GM18507 (cell line): Measurements from ENCODE around the gene PASK.

ENCODE experiments used
- DNase-seq: peaks from one replicate; pipeline ENCODE4 v3.0.0; 2011; ENCODE audit warnings: low read depth; ENCODE audit not compliant: insufficient read length; ENCODE audit errors: extremely low spot score
- FAIRE-seq: peaks from 2 replicates; lab custom pipeline; 2011; peaks lifted over from hg19 to GRCh38; lab: Jason Lieb, UNC

Gene PASK

GRCh38 chr2:241132538-241133435 lies 16.5 kb downstream of the PASK start:
- no peak for DNase-seq
- FAIRE-seq = peak; percentile 33

GRCh38 chr2:241131531-241131930 lies 17.7 kb downstream of the PASK start:
- FAIRE-seq (no peak), DNase-seq (no peak)

- no peak for DNase-seq
- no peak for FAIRE-seq
These were observed 19.0 kb downstream of the PASK start for GRCh38 chr2:241130316-241130715.

- DNase-seq (no peak), FAIRE-seq (peak; percentile 62)
These were observed 20.0 kb downstream of the PASK start for GRCh38 chr2:241129086-241129871.

GRCh38 chr2:241128266-241128665 lies 21.0 kb downstream of the PASK start:
- DNase-seq = no peak
- no peak for FAIRE-seq

- FAIRE-seq (no peak), DNase-seq (no peak)
These were observed 22.5 kb downstream of the PASK start for GRCh38 chr2:241126771-241127202.

- no peak for FAIRE-seq
- DNase-seq = no peak
These were observed 23.1 kb downstream of the PASK start for GRCh38 chr2:241126201-241126611.

- DNase-seq (no peak), FAIRE-seq (peak; percentile 33)
These were observed 23.6 kb downstream of the PASK start for GRCh38 chr2:241125626-241126025.

GRCh38 chr2:241123816-241124536 lies 25.3 kb downstream of the PASK start:
- FAIRE-seq (no peak), DNase-seq (no peak)

GRCh38 chr2:241122376-241123002 lies 26.8 kb downstream of the PASK start:
- DNase-seq = no peak
- FAIRE-seq = no peak

- no peak for DNase-seq
- FAIRE-seq = no peak
These were observed 28.3 kb downstream of the PASK start for GRCh38 chr2:241121008-241121407.

- FAIRE-seq = peak; percentile 54
These were observed 28.8 kb downstream of the PASK start for GRCh38 chr2:241120440-241120839.

GRCh38 chr2:241118737-241119505 lies 30.4 kb downstream of the PASK start:
- no peak for DNase-seq
- FAIRE-seq = no peak

More at GRCh38 chr2:241120440-241120839, 28.8 kb downstream of the PASK start:
- DNase-seq = no peak

- no peak for DNase-seq
- no peak for FAIRE-seq
These were observed 32.4 kb downstream of the PASK start for GRCh38 chr2:241116606-241117560.

GRCh38 chr2:241115361-241115760 lies 33.9 kb downstream of the PASK start:
- DNase-seq (no peak), FAIRE-seq (no peak)

- DNase-seq = no peak
- no peak for FAIRE-seq
These were observed 34.4 kb downstream of the PASK start for GRCh38 chr2:241114836-241115235.

GRCh38 chr2:241112592-241112991 lies 36.7 kb downstream of the PASK start:
- FAIRE-seq (peak; percentile 72), DNase-seq (no peak)

GRCh38 chr2:241112046-241112445 lies 37.2 kb downstream of the PASK start:
- DNase-seq = no peak
- FAIRE-seq = no peak
